ENCODE results near the gene MGST1.

Gene MGST1

DNA sequence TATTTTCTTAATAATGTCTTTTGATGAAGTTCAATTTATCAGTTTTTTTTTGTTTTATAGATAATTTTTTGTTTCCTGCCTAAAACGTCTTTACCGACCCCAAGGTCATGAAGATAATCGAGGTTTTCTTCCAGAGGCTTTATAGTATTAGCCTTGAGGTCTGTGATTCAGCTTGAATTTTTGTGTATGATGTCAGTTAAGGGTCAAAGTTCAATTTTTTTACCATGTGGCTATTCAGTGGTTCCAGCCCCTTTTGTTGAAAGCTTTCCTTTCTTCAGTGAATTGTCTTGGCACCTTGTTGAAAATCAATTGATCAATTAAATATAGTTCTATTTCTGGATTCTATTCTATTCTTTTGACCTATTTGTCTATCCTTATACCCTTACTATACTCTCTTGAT, 3.2 kb upstream of the MGST1 start:
- no peak overlapping the region for H3K27ac ChIP-seq
- no peaks in the 10 kb centered on the region for H3K27me3 ChIP-seq (ENCODE audit: insufficient read depth, low read depth, severe bottlenecking)
- H3K4me3 ChIP-seq (ENCODE audit: low read depth, low read length): no peak overlapping the region
- no peaks in the 10 kb centered on the region for H3K9me3 ChIP-seq (ENCODE audit: severe bottlenecking)
- no peaks in the 10 kb centered on the region for H3K36me3 ChIP-seq
- no peak for DNase-seq
- TF ChIP-seq CTCF (IDR thresholded peaks at IDR 0.05; ENCODE audit: low read depth, low read length): no peak

- Histone ChIP-seq H3K4me3 (ENCODE audit: low read depth, low read length) (no peak overlapping the region), H3K27me3 (ENCODE audit: insufficient read depth, low read depth, severe bottlenecking) (no peaks in the 10 kb centered on the region), H3K36me3 (no peaks in the 10 kb centered on the region), H3K27ac (no peak overlapping the region), H3K9me3 (ENCODE audit: severe bottlenecking) (no peaks in the 10 kb centered on the region)
- TF ChIP-seq CTCF (IDR thresholded peaks at IDR 0.05; ENCODE audit: low read depth, low read length): no peak
- DNase-seq: no peak
These were observed 2.3 kb upstream of the MGST1 start for GRCh38 chr12:16345105-16345504.

- Histone ChIP-seq H3K4me3 (ENCODE audit: low read depth, low read length) (peak overlapping the region; percentile 71), H3K36me3 (no peaks in the 10 kb centered on the region), H3K9me3 (ENCODE audit: severe bottlenecking) (no peaks in the 10 kb centered on the region), H3K27ac (no peak overlapping the region), H3K27me3 (ENCODE audit: insufficient read depth, low read depth, severe bottlenecking) (no peaks in the 10 kb centered on the region)
- no peak for TF ChIP-seq CTCF (IDR thresholded peaks at IDR 0.05; ENCODE audit: low read depth, low read length)
- peak; percentile 10 for DNase-seq
These were observed 487 bp upstream of the MGST1 start for GRCh38 chr12:16346958-16347357.

GRCh38 chr12:16348435-16349130, 1.1 kb downstream of the MGST1 start:
- no peak overlapping the region for H3K27ac ChIP-seq
- no peak for DNase-seq
- H3K27me3 ChIP-seq (ENCODE audit: insufficient read depth, low read depth, severe bottlenecking): no peaks in the 10 kb centered on the region
- H3K36me3 ChIP-seq: no peaks in the 10 kb centered on the region
- H3K4me3 ChIP-seq (ENCODE audit: low read depth, low read length): peak overlapping the region; percentile 71; the same call in 1 of the 2 replicates
- no peak for TF ChIP-seq CTCF (IDR thresholded peaks at IDR 0.05; ENCODE audit: low read depth, low read length)
- no peaks in the 10 kb centered on the region for H3K9me3 ChIP-seq (ENCODE audit: severe bottlenecking)

DNA sequence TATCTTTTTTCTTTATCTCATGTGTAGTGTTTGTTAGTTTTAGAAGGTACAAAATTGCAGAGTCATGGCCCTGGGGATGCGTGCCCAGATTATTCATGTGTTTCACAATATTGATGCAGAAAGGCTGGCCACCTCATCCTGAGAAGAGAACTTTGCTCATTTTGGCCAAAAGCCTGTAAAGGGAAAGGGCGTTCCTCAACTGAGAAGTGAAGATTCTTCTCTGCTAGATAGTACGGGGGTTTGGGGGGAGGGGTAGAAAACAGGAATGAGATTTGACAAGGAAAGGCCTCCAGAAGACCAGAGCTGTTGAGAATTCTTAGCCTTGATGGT, 1.7 kb downstream of the MGST1 start:
- TF ChIP-seq CTCF (IDR thresholded peaks at IDR 0.05; ENCODE audit: low read depth, low read length): no peak
- H3K4me3 ChIP-seq (ENCODE audit: low read depth, low read length): no peak overlapping the region
- no peaks in the 10 kb centered on the region for H3K27me3 ChIP-seq (ENCODE audit: insufficient read depth, low read depth, severe bottlenecking)
- no peaks in the 10 kb centered on the region for H3K36me3 ChIP-seq
- H3K9me3 ChIP-seq (ENCODE audit: severe bottlenecking): no peaks in the 10 kb centered on the region
- no peak for DNase-seq
- H3K27ac ChIP-seq: no peak overlapping the region

GRCh38 chr12:16350682-16351081, 3.2 kb downstream of the MGST1 start:
- no peaks in the 10 kb centered on the region for H3K9me3 ChIP-seq (ENCODE audit: severe bottlenecking)
- H3K27ac ChIP-seq: no peak overlapping the region
- no peak for TF ChIP-seq CTCF (IDR thresholded peaks at IDR 0.05; ENCODE audit: low read depth, low read length)
- H3K4me3 ChIP-seq (ENCODE audit: low read depth, low read length): no peak overlapping the region
- H3K36me3 ChIP-seq: no peaks in the 10 kb centered on the region
- DNase-seq: no peak
- H3K27me3 ChIP-seq (ENCODE audit: insufficient read depth, low read depth, severe bottlenecking): no peaks in the 10 kb centered on the region

Data from WERI-Rb-1 (cell line).